HepG2 (cell line): Measurements from ENCODE around the gene FLT3LG. TPM values are rescaled to one million over a fixed set of nuclear protein-coding genes. Genes with fewer than 3 reads are reported as not detected.

Experiments used
- AFF4 ChIP-seq: sonication (generic); formaldehyde crosslinking; IDR thresholded peaks from 2 replicates; pipeline ENCODE4 v1.4.0; 2020; ENCODE audit warnings: missing genetic modification reagents
- ATF7-NPFF ChIP-seq: sonication (generic); formaldehyde crosslinking; IDR thresholded peaks from 2 replicates; pipeline ENCODE4 v1.8.1; 2023; ENCODE audit warnings: mild to moderate bottlenecking, low read depth, missing genetic modification reagents, moderate library complexity
- CBX5 ChIP-seq: sonication (generic); formaldehyde crosslinking; IDR thresholded peaks from 2 replicates; pipeline ENCODE4 v1.4.0; 2020; ENCODE audit warnings: missing genetic modification reagents, borderline replicate concordance
- KLF13 ChIP-seq: sonication (generic); formaldehyde crosslinking; IDR thresholded peaks from 2 replicates; pipeline ENCODE4 v1.4.0; 2020; ENCODE audit warnings: mild to moderate bottlenecking, missing genetic modification reagents
- SP1 ChIP-seq, 2 experiments: fragments of 450-650 bp in 1 of 2; sonication (generic) in 1 of 2; formaldehyde crosslinking in 1 of 2; IDR thresholded peaks; 2 replicates each; pipeline versions ENCODE4 v1.4.0 to v1.6.1; 2016 to 2020; ENCODE audit warnings: missing genetic modification reagents in 1 of 2
- ZFP37 ChIP-seq: sonication (generic); formaldehyde crosslinking; IDR thresholded peaks from 2 replicates; pipeline ENCODE4 v1.4.0; 2020; ENCODE audit warnings: missing genetic modification reagents, borderline replicate concordance
- ZMAT3 ChIP-seq: sonication (generic); formaldehyde crosslinking; conservative IDR thresholded peaks from 2 replicates; pipeline ENCODE4 v1.7.0; 2021; ENCODE audit warnings: missing genetic modification reagents
- ZMYM4 ChIP-seq: sonication (generic); formaldehyde crosslinking; IDR thresholded peaks from 2 replicates; pipeline ENCODE4 v1.8.1; 2023; ENCODE audit warnings: mild to moderate bottlenecking, missing genetic modification reagents
- ZNF180 ChIP-seq: sonication (generic); formaldehyde crosslinking; IDR thresholded peaks from 2 replicates; pipeline ENCODE4 v1.4.0; 2020; ENCODE audit warnings: low read depth, missing genetic modification reagents, borderline replicate concordance
- ZNF350 ChIP-seq: sonication (generic); formaldehyde crosslinking; IDR thresholded peaks from 2 replicates; pipeline ENCODE4 v1.4.0; 2020; ENCODE audit warnings: mild to moderate bottlenecking, low read depth, missing genetic modification reagents, borderline replicate concordance
- ZNF792 ChIP-seq: IDR thresholded peaks from 2 replicates; pipeline ENCODE4 v1.6.1; 2016
- ZSCAN5A ChIP-seq: sonication (generic); formaldehyde crosslinking; IDR thresholded peaks from 2 replicates; pipeline ENCODE4 v1.8.0; 2022; ENCODE audit warnings: mild to moderate bottlenecking, missing genetic modification reagents, borderline replicate concordance
- polyA plus RNA-seq, 8 experiments: library from polyadenylated mRNA; depleted of rRNA in 3 of 8; stranded (reverse) in 7 of 8; unstranded in 1 of 8; fragments of >200 nt; fragmentation: Illumina TruSeq in 4 of 8; extraction: Trizol in 4 of 8; gene quantifications; 2 replicates each; pipeline versions ENCODE4 v1.2.1 to v1.2.3, GENCODE V29; 2011 to 2016; ENCODE audit warnings: low read depth in 4 of 8, missing spikeins in 1 of 8, mixed read lengths in 1 of 8; ENCODE audit not compliant: insufficient read depth in 1 of 8
- total RNA-seq, 5 experiments: library from RNA; depleted of rRNA; stranded (reverse); fragments of >200 nt; fragmentation: Illumina TruSeq; extraction: Trizol; gene quantifications; 2 replicates each; pipeline ENCODE4 v1.2.3, GENCODE V29; 2016; ENCODE audit warnings: low read depth in 1 of 5
- TF ChIP-seq, protein P1 (sequence below): sonication (generic); formaldehyde crosslinking; IDR thresholded peaks from 2 replicates; pipeline ENCODE4 v1.4.0; 2020; ENCODE audit warnings: mild to moderate bottlenecking, missing genetic modification reagents, borderline replicate concordance
- TF ChIP-seq, protein P2 (sequence below): sonication (generic); formaldehyde crosslinking; IDR thresholded peaks from 2 replicates; pipeline ENCODE4 v1.5.0; 2020; ENCODE audit warnings: mild to moderate bottlenecking, missing genetic modification reagents
- TF ChIP-seq, protein P3 (sequence below): sonication (generic); formaldehyde crosslinking; IDR thresholded peaks from 2 replicates; pipeline ENCODE4 v1.8.1; 2023; ENCODE audit warnings: mild to moderate bottlenecking, moderate library complexity, missing genetic modification reagents
- TF ChIP-seq, protein P4 (sequence below): sonication (generic); formaldehyde crosslinking; IDR thresholded peaks from 2 replicates; pipeline ENCODE4 v1.4.0; 2020; ENCODE audit warnings: mild to moderate bottlenecking, low read depth, missing genetic modification reagents

The FLT3LG gene
- total and polyA plus RNA-seq, 2 of the 13 experiments (the other 11 are each of a cell fraction or from before 2014, with no cell fraction given) = 1.5 to 2.6 TPM

GRCh38 chr19:49453013-49453756, 20.8 kb upstream of the FLT3LG start, which contains the start of gene ALDH16A1 (continued):
- no peak for TF ChIP-seq KLF13 (CRISPR knock-in tag)
- no peak for TF ChIP-seq SP1 (IDR thresholded peaks at IDR 0.05)
- peak; percentile 57 for TF ChIP-seq SP1 (CRISPR knock-in tag; IDR thresholded peaks at IDR 0.05)
- TF ChIP-seq, protein P1, sequence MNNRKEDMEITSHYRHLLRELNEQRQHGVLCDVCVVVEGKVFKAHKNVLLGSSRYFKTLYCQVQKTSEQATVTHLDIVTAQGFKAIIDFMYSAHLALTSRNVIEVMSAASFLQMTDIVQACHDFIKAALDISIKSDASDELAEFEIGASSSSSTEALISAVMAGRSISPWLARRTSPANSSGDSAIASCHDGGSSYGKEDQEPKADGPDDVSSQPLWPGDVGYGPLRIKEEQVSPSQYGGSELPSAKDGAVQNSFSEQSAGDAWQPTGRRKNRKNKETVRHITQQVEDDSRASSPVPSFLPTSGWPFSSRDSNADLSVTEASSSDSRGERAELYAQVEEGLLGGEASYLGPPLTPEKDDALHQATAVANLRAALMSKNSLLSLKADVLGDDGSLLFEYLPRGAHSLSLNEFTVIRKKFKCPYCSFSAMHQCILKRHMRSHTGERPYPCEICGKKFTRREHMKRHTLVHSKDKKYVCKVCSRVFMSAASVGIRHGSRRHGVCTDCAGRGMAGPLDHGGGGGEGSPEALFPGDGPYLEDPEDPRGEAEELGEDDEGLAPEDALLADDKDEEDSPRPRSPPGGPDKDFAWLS (CRISPR knock-in tag) = no peak
- no peak for TF ChIP-seq ZSCAN5A (CRISPR knock-in tag)
- TF ChIP-seq ZMAT3 (CRISPR knock-in tag) = peak; percentile 78; the same call in 1 of the 2 replicates
- peak; percentile 69; the same call in 1 of the 2 replicates for TF ChIP-seq ZMYM4 (CRISPR knock-in tag)
- TF ChIP-seq, protein P2, sequence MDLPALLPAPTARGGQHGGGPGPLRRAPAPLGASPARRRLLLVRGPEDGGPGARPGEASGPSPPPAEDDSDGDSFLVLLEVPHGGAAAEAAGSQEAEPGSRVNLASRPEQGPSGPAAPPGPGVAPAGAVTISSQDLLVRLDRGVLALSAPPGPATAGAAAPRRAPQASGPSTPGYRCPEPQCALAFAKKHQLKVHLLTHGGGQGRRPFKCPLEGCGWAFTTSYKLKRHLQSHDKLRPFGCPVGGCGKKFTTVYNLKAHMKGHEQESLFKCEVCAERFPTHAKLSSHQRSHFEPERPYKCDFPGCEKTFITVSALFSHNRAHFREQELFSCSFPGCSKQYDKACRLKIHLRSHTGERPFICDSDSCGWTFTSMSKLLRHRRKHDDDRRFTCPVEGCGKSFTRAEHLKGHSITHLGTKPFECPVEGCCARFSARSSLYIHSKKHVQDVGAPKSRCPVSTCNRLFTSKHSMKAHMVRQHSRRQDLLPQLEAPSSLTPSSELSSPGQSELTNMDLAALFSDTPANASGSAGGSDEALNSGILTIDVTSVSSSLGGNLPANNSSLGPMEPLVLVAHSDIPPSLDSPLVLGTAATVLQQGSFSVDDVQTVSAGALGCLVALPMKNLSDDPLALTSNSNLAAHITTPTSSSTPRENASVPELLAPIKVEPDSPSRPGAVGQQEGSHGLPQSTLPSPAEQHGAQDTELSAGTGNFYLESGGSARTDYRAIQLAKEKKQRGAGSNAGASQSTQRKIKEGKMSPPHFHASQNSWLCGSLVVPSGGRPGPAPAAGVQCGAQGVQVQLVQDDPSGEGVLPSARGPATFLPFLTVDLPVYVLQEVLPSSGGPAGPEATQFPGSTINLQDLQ (CRISPR knock-in tag) = no peak
- TF ChIP-seq ZNF350 (CRISPR knock-in tag) = peak; percentile 74; the same call in 1 of the 2 replicates
- TF ChIP-seq, protein P3, sequence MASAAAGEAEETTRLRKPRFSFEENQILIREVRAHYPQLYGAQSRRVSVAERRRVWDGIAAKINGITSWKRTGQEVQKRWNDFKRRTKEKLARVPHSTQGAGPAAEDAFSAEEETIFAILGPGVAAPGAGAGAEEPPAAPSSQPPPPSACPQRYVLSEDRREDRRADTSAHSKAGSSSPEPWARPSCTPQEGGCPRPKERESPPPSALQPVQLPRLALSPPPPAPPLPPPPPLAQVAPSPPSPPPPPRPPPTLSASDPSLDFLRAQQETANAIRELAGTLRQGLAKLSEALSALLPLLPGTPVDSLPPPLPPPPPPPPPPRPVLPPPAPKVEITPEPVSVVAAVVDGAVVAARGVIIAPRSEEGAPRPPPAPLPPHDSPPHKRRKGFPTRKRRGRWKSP = no peak
- no peak for TF ChIP-seq ZFP37 (CRISPR knock-in tag)
- peak; percentile 4; the same call in 1 of the 2 replicates for TF ChIP-seq ZNF792
- TF ChIP-seq AFF4 (CRISPR knock-in tag) = no peak
- TF ChIP-seq ZNF180 (CRISPR knock-in tag) = no peak
- no peak; the same call in 1 of the 2 replicates for TF ChIP-seq CBX5 (CRISPR knock-in tag)
- TF ChIP-seq, protein P4, sequence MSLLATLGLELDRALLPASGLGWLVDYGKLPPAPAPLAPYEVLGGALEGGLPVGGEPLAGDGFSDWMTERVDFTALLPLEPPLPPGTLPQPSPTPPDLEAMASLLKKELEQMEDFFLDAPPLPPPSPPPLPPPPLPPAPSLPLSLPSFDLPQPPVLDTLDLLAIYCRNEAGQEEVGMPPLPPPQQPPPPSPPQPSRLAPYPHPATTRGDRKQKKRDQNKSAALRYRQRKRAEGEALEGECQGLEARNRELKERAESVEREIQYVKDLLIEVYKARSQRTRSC (CRISPR knock-in tag) = no peak
- TF ChIP-seq ATF7-NPFF (CRISPR knock-in tag) = peak; percentile 49; the same call in 1 of the 2 replicates
